SK-N-MC (cell line): ENCODE measurements around the gene RASSF9.

Source experiments
- EZH2 ChIP-seq: fragments of 200-600 bp; sonication (generic); IDR thresholded peaks from one replicate; pipeline ENCODE4 v1.6.1; 2017; ENCODE audit warnings: antibody characterized with exemption
- POLR2AphosphoS5 ChIP-seq: IDR thresholded peaks from 2 replicates; pipeline ENCODE4 v1.6.1; 2012; ENCODE audit warnings: mild to moderate bottlenecking, low read depth, low read length, borderline replicate concordance

DNA sequence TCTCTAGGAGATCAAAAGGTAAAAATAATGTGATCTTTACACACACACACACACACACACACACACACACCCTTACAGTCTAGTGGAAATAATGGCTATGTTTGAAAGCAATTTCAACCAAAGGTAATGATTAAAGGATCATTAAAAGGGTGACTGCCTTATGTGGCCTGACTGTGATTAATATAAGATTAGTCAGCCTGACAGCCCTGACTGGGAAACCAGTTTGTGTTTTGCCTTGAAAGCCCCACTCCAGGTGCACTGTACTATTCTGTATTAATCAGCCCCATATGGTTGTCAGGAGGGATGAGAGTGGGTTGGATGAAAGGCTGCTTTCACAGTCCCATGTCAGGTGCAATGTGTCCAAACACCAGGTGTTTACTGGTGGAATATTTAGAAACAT is 10.5 kb downstream of the RASSF9 start:
- TF ChIP-seq POLR2AphosphoS5 (no peak), EZH2 (no peak)
